Measurements from ENCODE around the gene AKR1C2. TPM values are rescaled to one million over a fixed set of nuclear protein-coding genes. Genes with fewer than 3 reads are reported as not detected.

Gene AKR1C2
- total and polyA plus RNA-seq, 2 donors (not counting 1 experiment from before 2014, with no cell fraction given), result not detected

DNA sequence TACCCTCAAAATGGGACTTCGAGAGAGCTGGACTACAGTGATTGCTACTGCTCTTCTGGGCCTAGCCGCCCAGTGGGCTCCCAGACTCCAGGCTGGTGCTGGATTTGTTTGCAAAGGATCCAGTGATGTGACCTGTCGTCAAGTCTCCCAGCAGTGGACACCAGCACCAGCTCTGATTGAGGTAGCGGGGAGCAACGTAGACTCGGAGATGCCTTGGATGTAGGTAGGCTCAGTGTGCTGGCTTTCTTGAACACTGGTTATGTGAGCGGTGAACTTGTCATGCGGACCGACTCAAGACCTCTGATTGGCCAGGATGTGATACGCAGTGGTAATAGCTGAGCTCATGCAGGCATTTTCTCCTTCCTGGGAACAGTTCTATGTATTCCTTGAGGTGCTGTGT, 19.4 kb downstream of the AKR1C2 start:
- Mint-ChIP-seq H3K27me3 (peaks cover 4% of the 10 kb centered on the region), H3K9me3 (ENCODE audit: insufficient read depth) (no peaks in the 10 kb centered on the region), H3K4me1 (no peaks in the 10 kb centered on the region), H3K4me3 (no peak overlapping the region), H3K27ac (no peak overlapping the region)
- Histone ChIP-seq H3K27ac (ENCODE audit: low read length in 2 of 2) (no peak overlapping the region), H3K27me3 (replicated peaks in 1 of 4; ENCODE audit: control extremely low read depth in 1 of 4, control insufficient read depth in 3 of 4, insufficient read depth in 4 of 4, low read length in 3 of 4) (peaks cover 0 to 5% (median 0%) of the 10 kb centered on the region in 4 experiments), H2AFZ (ENCODE audit: insufficient read depth, low read depth, low read length, poor library complexity, severe bottlenecking) (no peak overlapping the region), H3K4me1 (ENCODE audit: control insufficient read depth in 2 of 2, insufficient read depth in 2 of 2, low read length in 2 of 2) (no peaks in the 10 kb centered on the region), H4K20me1 (ENCODE audit: control insufficient read depth, insufficient read depth, low read length, poor library complexity, severe bottlenecking) (no peaks in the 10 kb centered on the region), H3K36me3 (replicated peaks in 1 of 2; ENCODE audit: control extremely low read depth in 1 of 2, control insufficient read depth in 1 of 2, extremely low read depth in 1 of 2, insufficient read depth in 2 of 2, low read length in 1 of 2) (no peaks in the 10 kb centered on the region), H3K9ac (ENCODE audit: low read length) (no peak overlapping the region), H3K9me3 (ENCODE audit: control extremely low read depth in 1 of 3, control insufficient read depth in 2 of 3, insufficient read depth in 1 of 3, low read length in 2 of 3) (no peaks in the 10 kb centered on the region), H3K4me3 (ENCODE audit: control extremely low read depth in 1 of 5, extremely low read depth in 1 of 5, insufficient read depth in 1 of 5, low read depth in 2 of 5, low read length in 4 of 5) (no peak overlapping the region), H3K4me2 (replicated peaks; ENCODE audit: low read depth, low read length, poor library complexity, severe bottlenecking) (no peak overlapping the region), H3K79me2 (ENCODE audit: control insufficient read depth, insufficient read depth, low read length) (no peaks in the 10 kb centered on the region)
- ChIA-PET CTCF (no interaction called here), POLR2A (no interaction called here)
- no peak for DNase-seq
- no peak for ATAC-seq (ENCODE audit: low read depth)
- intact Hi-C loops (cut with micrococcal nuclease), result no loop called here
- 94% methylated on average over 10 of the region's 10 CpGs for WGBS (ENCODE audit: insufficient coverage)
- TF ChIP-seq, protein P1, sequence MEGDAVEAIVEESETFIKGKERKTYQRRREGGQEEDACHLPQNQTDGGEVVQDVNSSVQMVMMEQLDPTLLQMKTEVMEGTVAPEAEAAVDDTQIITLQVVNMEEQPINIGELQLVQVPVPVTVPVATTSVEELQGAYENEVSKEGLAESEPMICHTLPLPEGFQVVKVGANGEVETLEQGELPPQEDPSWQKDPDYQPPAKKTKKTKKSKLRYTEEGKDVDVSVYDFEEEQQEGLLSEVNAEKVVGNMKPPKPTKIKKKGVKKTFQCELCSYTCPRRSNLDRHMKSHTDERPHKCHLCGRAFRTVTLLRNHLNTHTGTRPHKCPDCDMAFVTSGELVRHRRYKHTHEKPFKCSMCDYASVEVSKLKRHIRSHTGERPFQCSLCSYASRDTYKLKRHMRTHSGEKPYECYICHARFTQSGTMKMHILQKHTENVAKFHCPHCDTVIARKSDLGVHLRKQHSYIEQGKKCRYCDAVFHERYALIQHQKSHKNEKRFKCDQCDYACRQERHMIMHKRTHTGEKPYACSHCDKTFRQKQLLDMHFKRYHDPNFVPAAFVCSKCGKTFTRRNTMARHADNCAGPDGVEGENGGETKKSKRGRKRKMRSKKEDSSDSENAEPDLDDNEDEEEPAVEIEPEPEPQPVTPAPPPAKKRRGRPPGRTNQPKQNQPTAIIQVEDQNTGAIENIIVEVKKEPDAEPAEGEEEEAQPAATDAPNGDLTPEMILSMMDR (IDR thresholded peaks at IDR 0.05), result no peak
- no peak for TF ChIP-seq EZH2 (IDR thresholded peaks at IDR 0.05; ENCODE audit: borderline replicate concordance, insufficient read depth, low read depth, low read length, poor library complexity, severe bottlenecking)

DNA sequence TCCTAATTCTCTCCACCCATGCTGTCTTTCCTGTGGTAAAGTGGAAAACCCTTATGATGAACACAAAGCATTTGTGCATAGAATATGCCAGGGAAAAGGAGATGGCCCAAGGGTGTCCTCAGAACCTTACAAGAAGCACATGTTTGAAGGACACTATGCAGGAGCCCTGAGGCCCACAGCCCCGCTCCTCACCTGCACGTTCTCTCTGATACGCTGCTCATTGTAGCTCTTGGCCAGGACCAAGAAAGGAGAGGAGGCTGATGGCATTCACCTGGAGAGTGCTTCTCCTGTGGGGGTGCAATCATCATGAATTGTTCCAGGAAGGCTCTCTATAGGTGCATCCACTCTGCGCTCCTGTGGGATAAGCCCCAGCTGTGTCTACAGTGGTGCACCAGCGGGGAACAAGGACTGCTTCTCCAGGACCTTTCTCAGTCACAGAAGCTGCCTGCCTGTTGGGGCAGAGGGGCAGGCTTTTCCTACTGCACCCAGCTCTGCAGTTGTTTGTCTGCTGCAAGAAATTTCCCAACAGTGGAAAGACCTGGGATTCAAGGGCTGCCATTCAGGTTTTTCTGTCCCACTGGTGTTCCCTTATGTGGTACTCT, 19.9 kb downstream of the AKR1C2 start:
- Histone ChIP-seq H3K36me3 (replicated peaks in 1 of 2; ENCODE audit: control extremely low read depth in 1 of 2, control insufficient read depth in 1 of 2, extremely low read depth in 1 of 2, insufficient read depth in 2 of 2, low read length in 1 of 2) (no peaks in the 10 kb centered on the region), H3K27me3 (replicated peaks in 1 of 4; ENCODE audit: control extremely low read depth in 1 of 4, control insufficient read depth in 3 of 4, insufficient read depth in 4 of 4, low read length in 3 of 4) (peaks cover 0 to 5% (median 0%) of the 10 kb centered on the region in 4 experiments), H3K4me3 (ENCODE audit: control extremely low read depth in 1 of 5, extremely low read depth in 1 of 5, insufficient read depth in 1 of 5, low read depth in 2 of 5, low read length in 4 of 5) (no peak overlapping the region), H3K4me2 (replicated peaks; ENCODE audit: low read depth, low read length, poor library complexity, severe bottlenecking) (no peak overlapping the region), H2AFZ (ENCODE audit: insufficient read depth, low read depth, low read length, poor library complexity, severe bottlenecking) (no peak overlapping the region), H3K4me1 (ENCODE audit: control insufficient read depth in 2 of 2, insufficient read depth in 2 of 2, low read length in 2 of 2) (no peaks in the 10 kb centered on the region), H3K27ac (ENCODE audit: low read length in 2 of 2) (no peak overlapping the region), H3K79me2 (ENCODE audit: control insufficient read depth, insufficient read depth, low read length) (no peaks in the 10 kb centered on the region), H3K9ac (ENCODE audit: low read length) (no peak overlapping the region), H4K20me1 (ENCODE audit: control insufficient read depth, insufficient read depth, low read length, poor library complexity, severe bottlenecking) (no peaks in the 10 kb centered on the region), H3K9me3 (ENCODE audit: control extremely low read depth in 1 of 3, control insufficient read depth in 2 of 3, insufficient read depth in 1 of 3, low read length in 2 of 3) (no peaks in the 10 kb centered on the region)
- DNase-seq (no peak), ATAC-seq (ENCODE audit: low read depth) (no peak)
- Mint-ChIP-seq H3K27me3 (peaks cover 4% of the 10 kb centered on the region), H3K4me1 (no peaks in the 10 kb centered on the region), H3K9me3 (ENCODE audit: insufficient read depth) (no peaks in the 10 kb centered on the region), H3K4me3 (no peak overlapping the region), H3K27ac (no peak overlapping the region)
- intact Hi-C loops (cut with micrococcal nuclease), result no loop called here
- WGBS (ENCODE audit: insufficient coverage), result 99% methylated on average over 5 of the region's 5 CpGs
- ChIA-PET CTCF (no interaction called here), POLR2A (no interaction called here)
- TF ChIP-seq EZH2 (IDR thresholded peaks at IDR 0.05; ENCODE audit: borderline replicate concordance, insufficient read depth, low read depth, low read length, poor library complexity, severe bottlenecking), result no peak
- TF ChIP-seq, protein P1 (IDR thresholded peaks at IDR 0.05), result no peak
